Neural progenitor cell (in vitro differentiated cells): ENCODE data around the gene CACNA1C. TPM values are rescaled to one million over a fixed set of nuclear protein-coding genes. Genes with fewer than 3 reads are reported as not detected.

ENCODE experiments used
- DNase-seq: peaks from one replicate; pipeline ENCODE4 v3.0.0-alpha.2; 2016; ENCODE audit warnings: low spot score
- H2AFZ ChIP-seq: fragments of 200-600 bp; sonication (generic); replicated peaks from 2 replicates; pipeline ENCODE4 v1.6.1; 2016; ENCODE audit warnings: antibody characterized with exemption
- H3F3A ChIP-seq: fragments of 200-600 bp; sonication (generic); 2 replicates; pipeline ENCODE4 v1.6.1; 2016; ENCODE audit warnings: antibody characterized with exemption, low read depth
- H3K27ac ChIP-seq: fragments of 200-600 bp; sonication (generic); 2 replicates; pipeline ENCODE4 v1.5.1; 2016; ENCODE audit warnings: mild to moderate bottlenecking
- H3K27me3 ChIP-seq: fragments of 200-600 bp; sonication (generic); 2 replicates; pipeline ENCODE4 v1.6.1; 2016; ENCODE audit warnings: mild to moderate bottlenecking, moderate library complexity
- H3K36me3 ChIP-seq: fragments of 200-600 bp; sonication (generic); 2 replicates; pipeline ENCODE4 v1.5.1; 2016
- H3K4me1 ChIP-seq: fragments of 200-600 bp; sonication (generic); 2 replicates; pipeline ENCODE4 v1.6.1; 2016; ENCODE audit warnings: mixed run types
- H3K4me2 ChIP-seq: fragments of 200-600 bp; sonication (generic); 2 replicates; pipeline ENCODE4 v1.6.1; 2016
- H3K4me3 ChIP-seq: fragments of 200-600 bp; sonication (generic); 2 replicates; pipeline ENCODE4 v1.5.1; 2016
- H3K79me2 ChIP-seq: fragments of 200-600 bp; sonication (generic); 2 replicates; pipeline ENCODE4 v1.6.1; 2016; ENCODE audit warnings: low read depth
- H3K9ac ChIP-seq: fragments of 200-600 bp; sonication (generic); 2 replicates; pipeline ENCODE4 v1.6.1; 2016
- H3K9me3 ChIP-seq: fragments of 200-600 bp; sonication (generic); 2 replicates; pipeline ENCODE4 v1.5.1; 2016; ENCODE audit warnings: low read depth
- H4K20me1 ChIP-seq: fragments of 200-600 bp; sonication (generic); 2 replicates; pipeline ENCODE4 v1.6.1; 2016; ENCODE audit warnings: low read depth
- H3K27ac Mint-ChIP-seq: 3 replicates; pipeline ENCODE4 v1.8.0; 2021; ENCODE audit warnings: mixed read lengths
- H3K27me3 Mint-ChIP-seq: 2 replicates; pipeline ENCODE4 v1.8.0; 2022; ENCODE audit warnings: low read depth, mild to moderate bottlenecking, inconsistent platforms, moderate library complexity, mixed read lengths; ENCODE audit not compliant: insufficient read depth
- H3K36me3 Mint-ChIP-seq: 3 replicates; pipeline ENCODE4 v1.8.0; 2021; ENCODE audit warnings: mixed read lengths
- H3K4me1 Mint-ChIP-seq: 3 replicates; pipeline ENCODE4 v1.8.0; 2021; ENCODE audit warnings: mixed read lengths
- H3K4me3 Mint-ChIP-seq: 3 replicates; pipeline ENCODE4 v1.8.0; 2021; ENCODE audit warnings: mild to moderate bottlenecking, moderate library complexity, mixed read lengths
- H3K9me3 Mint-ChIP-seq: 3 replicates; pipeline ENCODE4 v1.8.0; 2020; ENCODE audit warnings: mixed read lengths
- EZH2 ChIP-seq: fragments of 200-600 bp; sonication (generic); IDR thresholded peaks from 2 replicates; pipeline ENCODE4 v1.6.1; 2017; ENCODE audit warnings: antibody characterized with exemption, mild to moderate bottlenecking, moderate library complexity
- EZH2phosphoT487 ChIP-seq: fragments of 200-600 bp; sonication (generic); IDR thresholded peaks from 2 replicates; pipeline ENCODE4 v1.6.1; 2017; ENCODE audit warnings: antibody characterized with exemption
- total RNA-seq: library from RNA; depleted of rRNA; stranded (reverse); fragments of >200 nt; gene quantifications from 2 replicates; pipeline ENCODE4 v1.2.3, GENCODE V29; 2015; ENCODE audit warnings: low replicate concordance
- TF ChIP-seq, protein P1 (sequence below): fragments of 200-600 bp; sonication (generic); IDR thresholded peaks from 2 replicates; pipeline ENCODE4 v1.5.1; 2017; ENCODE audit warnings: antibody characterized with exemption, mild to moderate bottlenecking

CACNA1C gene
- total RNA-seq, 1 donor from 2014 or later, result 2.7 TPM

DNA sequence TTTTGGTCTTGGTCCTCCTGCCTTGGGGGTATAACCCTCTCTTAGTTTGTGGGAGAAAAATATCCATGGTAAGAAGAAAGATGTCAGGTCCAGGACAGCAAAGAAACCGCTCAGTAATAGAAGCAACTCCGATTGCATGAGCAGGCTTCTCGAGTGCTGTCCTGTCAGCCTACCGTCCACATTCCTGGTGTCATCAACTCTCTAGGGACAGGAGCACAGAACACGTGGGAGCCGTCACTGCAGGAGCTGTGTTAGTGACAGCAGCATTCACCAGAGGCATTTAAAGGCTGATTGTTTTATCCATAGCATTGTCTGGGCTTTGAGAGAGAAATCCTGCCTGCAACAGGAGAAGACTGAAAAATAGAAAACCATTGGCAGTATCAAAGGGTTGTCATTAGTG lies 244.2 kb downstream of the CACNA1C start:
- peaks cover 3% of the 10 kb centered on the region for H3K27me3 Mint-ChIP-seq
- Histone ChIP-seq H3K9ac (no peak overlapping the region), H3K9me3 (no peaks in the 10 kb centered on the region), H3K36me3 (no peaks in the 10 kb centered on the region), H3K27me3 (no peaks in the 10 kb centered on the region), H3K27ac (no peak overlapping the region), H3K4me3 (no peak overlapping the region), H2AFZ (no peak overlapping the region), H3F3A (no peaks in the 10 kb centered on the region), H4K20me1 (no peaks in the 10 kb centered on the region), H3K4me1 (peaks cover 3% of the 10 kb centered on the region), H3K79me2 (no peaks in the 10 kb centered on the region), H3K4me2 (peak overlapping the region; percentile 13)
- H3K4me3 Mint-ChIP-seq, result no peak overlapping the region
- H3K4me1 Mint-ChIP-seq, result peaks cover 16% of the 10 kb centered on the region
- TF ChIP-seq EZH2phosphoT487 (no peak), EZH2 (no peak)
- TF ChIP-seq, protein P1, sequence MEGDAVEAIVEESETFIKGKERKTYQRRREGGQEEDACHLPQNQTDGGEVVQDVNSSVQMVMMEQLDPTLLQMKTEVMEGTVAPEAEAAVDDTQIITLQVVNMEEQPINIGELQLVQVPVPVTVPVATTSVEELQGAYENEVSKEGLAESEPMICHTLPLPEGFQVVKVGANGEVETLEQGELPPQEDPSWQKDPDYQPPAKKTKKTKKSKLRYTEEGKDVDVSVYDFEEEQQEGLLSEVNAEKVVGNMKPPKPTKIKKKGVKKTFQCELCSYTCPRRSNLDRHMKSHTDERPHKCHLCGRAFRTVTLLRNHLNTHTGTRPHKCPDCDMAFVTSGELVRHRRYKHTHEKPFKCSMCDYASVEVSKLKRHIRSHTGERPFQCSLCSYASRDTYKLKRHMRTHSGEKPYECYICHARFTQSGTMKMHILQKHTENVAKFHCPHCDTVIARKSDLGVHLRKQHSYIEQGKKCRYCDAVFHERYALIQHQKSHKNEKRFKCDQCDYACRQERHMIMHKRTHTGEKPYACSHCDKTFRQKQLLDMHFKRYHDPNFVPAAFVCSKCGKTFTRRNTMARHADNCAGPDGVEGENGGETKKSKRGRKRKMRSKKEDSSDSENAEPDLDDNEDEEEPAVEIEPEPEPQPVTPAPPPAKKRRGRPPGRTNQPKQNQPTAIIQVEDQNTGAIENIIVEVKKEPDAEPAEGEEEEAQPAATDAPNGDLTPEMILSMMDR, result no peak
- H3K9me3 Mint-ChIP-seq, result no peaks in the 10 kb centered on the region
- H3K36me3 Mint-ChIP-seq, result no peaks in the 10 kb centered on the region
- no peak overlapping the region for H3K27ac Mint-ChIP-seq
- peak; percentile 60 for DNase-seq

DNA sequence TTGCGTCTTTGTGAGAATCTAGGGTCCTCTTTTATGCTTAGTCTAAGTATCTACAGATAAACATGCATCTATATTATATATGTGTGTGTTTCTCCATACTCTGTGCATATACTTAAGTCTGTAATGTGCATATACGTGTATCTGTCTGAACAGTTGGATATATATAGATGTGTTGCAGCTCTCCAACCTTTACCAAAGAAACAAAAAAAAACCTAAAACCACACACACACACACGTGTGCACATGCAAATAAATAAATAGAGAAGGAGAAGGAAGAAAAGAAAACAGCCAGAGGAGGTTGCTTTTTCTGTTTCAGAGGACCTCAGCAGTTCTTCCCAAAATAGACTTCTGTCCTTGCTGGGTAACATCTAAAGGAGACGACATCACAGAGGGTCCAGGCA lies 244.9 kb downstream of the CACNA1C start:
- Histone ChIP-seq H3K27ac (no peak overlapping the region), H3K36me3 (no peaks in the 10 kb centered on the region), H4K20me1 (no peaks in the 10 kb centered on the region), H3K9ac (no peak overlapping the region), H3K79me2 (no peaks in the 10 kb centered on the region), H2AFZ (no peak overlapping the region), H3F3A (no peaks in the 10 kb centered on the region), H3K4me1 (peaks cover 3% of the 10 kb centered on the region), H3K4me2 (no peak overlapping the region), H3K27me3 (no peaks in the 10 kb centered on the region), H3K4me3 (no peak overlapping the region), H3K9me3 (no peaks in the 10 kb centered on the region)
- Mint-ChIP-seq H3K27ac (no peak overlapping the region), H3K4me3 (no peak overlapping the region), H3K36me3 (no peaks in the 10 kb centered on the region), H3K27me3 (peaks cover 3% of the 10 kb centered on the region), H3K4me1 (peaks cover 16% of the 10 kb centered on the region), H3K9me3 (no peaks in the 10 kb centered on the region)
- DNase-seq, result no peak
- TF ChIP-seq, protein P1, result no peak
- no peak for TF ChIP-seq EZH2phosphoT487
- no peak for TF ChIP-seq EZH2

DNA sequence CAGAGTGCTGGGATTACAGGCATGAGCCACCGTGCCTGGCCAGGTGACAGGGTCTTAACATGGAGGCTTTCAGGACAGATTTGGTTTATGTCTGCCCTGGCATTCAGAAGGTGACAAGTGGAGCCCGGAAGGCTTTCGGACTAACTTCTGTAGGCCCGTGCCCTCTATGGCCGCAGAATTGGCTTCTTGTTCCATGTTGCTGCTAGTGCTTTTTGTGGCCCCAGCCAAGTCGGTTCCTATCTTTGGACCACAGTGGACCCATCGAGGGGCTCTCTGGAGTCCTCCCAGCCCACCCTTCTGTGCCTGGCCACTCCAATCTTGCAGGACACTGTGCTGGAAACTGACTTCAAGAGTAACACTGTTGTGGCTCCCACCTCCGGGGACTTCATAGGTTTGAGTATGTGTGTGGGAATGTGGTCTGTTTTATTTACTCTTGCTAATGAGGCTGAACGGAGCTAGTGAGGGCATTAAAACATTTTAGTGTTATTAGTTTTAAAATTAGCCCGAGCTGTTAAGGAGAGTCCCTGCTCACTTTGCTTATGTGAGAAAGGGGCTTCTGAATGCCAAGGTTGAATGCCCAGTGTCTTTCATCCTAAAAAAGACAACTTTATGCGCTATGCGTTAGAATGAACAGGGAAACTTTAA lies 245.9 kb downstream of the CACNA1C start:
- Mint-ChIP-seq H3K4me3 (no peak overlapping the region), H3K4me1 (peaks cover 18% of the 10 kb centered on the region), H3K27me3 (peaks cover 3% of the 10 kb centered on the region), H3K36me3 (no peaks in the 10 kb centered on the region), H3K27ac (no peak overlapping the region), H3K9me3 (no peaks in the 10 kb centered on the region)
- no peak for DNase-seq
- Histone ChIP-seq H3F3A (no peaks in the 10 kb centered on the region), H3K36me3 (no peaks in the 10 kb centered on the region), H3K9ac (no peak overlapping the region), H4K20me1 (no peaks in the 10 kb centered on the region), H3K9me3 (no peaks in the 10 kb centered on the region), H3K4me3 (no peak overlapping the region), H3K27me3 (no peaks in the 10 kb centered on the region), H2AFZ (no peak overlapping the region), H3K27ac (no peak overlapping the region), H3K4me2 (no peak overlapping the region), H3K4me1 (peaks cover 3% of the 10 kb centered on the region), H3K79me2 (no peaks in the 10 kb centered on the region)
- no peak for TF ChIP-seq EZH2
- TF ChIP-seq, protein P1, result no peak
- no peak for TF ChIP-seq EZH2phosphoT487
